Astrocyte of the cerebellum (primary cell): ENCODE measurements around the gene ERVH48-1.
"Not testable (repeated sequence)": the region's sequence is repeated elsewhere in the genome, so short reads cannot be mapped to it uniquely, and the experiment has no call there.

Experiments
- DNase-seq: peaks from one replicate; pipeline ENCODE4 v3.0.0-alpha.2; 2011; ENCODE audit warnings: low read depth
- H3K4me3 ChIP-seq: 2 replicates; pipeline ENCODE4 v1.5.1; 2011; ENCODE audit warnings: mild to moderate bottlenecking, low read depth, low read length, moderate library complexity
- in situ Hi-C: cut with HindIII; loops from 2 replicates; pipeline ENCODE4 v1.10.0; 2017; ENCODE audit warnings: low sequenced_read_pairs
- TF ChIP-seq, protein P1 (sequence below): IDR thresholded peaks from 2 replicates; pipeline ENCODE4 v1.5.1; 2012; ENCODE audit warnings: low read length, low read depth, moderate library complexity, mild to moderate bottlenecking; ENCODE audit errors: missing control alignments

The ERVH48-1 gene

DNA sequence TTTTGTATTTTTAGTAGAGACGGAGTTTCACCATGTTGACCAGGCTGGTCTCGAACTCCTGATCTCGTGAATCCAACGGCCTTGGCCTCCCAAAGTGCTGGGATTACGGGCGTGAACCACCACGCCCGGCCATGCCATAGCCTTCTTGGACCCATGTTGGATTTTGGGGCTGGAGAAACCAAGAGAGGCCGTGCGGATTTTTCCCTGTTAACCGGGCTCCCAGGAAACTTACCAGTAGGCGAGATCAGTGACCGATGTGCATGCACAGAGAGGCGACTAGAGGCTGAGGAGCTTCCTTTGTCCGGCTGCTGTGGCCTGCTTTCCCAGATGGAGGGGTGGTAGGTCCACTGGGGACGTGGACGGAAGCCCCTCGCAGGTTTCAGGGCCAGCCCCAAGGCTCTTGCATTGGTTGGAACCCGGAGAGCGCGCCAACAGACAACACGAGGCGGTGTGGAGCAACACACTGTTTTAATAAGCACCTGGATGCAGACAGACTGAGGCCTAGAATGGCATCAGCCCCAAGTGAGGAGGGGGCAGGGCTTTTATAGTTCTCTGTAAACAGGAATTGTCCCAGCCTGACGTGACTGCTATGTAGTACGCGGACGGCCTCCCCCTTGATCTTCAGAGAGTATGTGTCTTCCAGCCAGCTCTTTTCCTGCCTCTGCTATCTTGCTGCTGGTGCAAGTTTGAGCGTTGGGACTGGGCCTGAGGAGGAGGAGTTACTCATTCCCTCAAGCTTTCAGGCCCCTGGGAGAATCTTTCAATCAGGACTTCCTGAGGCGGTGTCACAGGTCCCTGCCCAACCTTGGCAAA is at the start of gene ERVH48-1:
TSS of gene ERVH48-1 (minus strand) at position 517 of the 813 bp plus-strand sequence. CDS start 6,624 bp downstream, outside the sequence.
- in situ Hi-C loops, result no loop called here
- no peak for DNase-seq

DNA sequence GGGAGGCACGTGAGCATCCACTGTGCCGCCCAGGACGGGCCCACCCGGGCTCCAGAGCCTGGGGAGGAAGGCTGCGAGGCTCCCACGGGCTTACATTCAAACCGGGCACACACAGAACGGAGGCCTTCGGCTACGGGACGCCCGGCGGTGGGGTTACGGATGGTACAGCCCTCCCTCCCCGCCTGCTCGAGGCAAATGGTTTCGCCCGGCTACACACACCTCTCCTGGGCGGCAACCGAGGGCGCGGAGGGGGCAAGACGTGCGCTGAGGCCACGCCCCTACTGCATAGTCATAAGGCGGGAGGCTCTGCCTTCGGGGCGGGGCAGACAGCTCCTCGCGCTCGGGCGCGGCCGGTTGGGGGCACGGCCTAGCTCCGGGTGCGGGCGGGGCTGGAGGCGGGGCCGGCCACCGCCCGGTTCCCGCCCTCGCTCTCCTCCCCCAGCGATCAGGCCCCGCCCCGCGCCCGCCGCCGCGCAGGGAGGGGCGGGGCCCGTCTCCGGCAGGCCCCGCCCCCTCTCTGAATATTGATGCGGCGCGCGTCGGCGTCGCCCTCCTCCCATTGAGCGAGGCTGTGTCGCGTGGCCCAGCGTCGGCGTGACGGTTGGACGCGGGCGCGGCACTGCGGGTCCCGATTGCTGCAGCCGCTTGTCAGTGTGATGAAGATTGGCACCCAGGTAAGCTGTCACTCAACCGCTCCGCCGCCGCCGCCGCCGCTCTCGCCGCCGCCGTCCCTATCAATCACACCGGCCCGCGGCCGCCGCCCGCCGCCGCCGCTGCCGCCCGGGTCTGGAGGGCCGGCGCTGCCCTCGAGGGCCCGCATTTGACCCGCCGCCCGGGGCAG is 48.8 kb upstream of the ERVH48-1 start, which contains the start of gene PKNOX1:
TSS of gene PKNOX1 (plus strand) at position 572 of the 841 bp plus-strand sequence. CDS start 29,820 bp downstream, outside the sequence.
- H3K4me3 ChIP-seq, result peak within 1 kb of the TSS; percentile 84
- in situ Hi-C loops, result no loop called here
- TF ChIP-seq, protein P1, sequence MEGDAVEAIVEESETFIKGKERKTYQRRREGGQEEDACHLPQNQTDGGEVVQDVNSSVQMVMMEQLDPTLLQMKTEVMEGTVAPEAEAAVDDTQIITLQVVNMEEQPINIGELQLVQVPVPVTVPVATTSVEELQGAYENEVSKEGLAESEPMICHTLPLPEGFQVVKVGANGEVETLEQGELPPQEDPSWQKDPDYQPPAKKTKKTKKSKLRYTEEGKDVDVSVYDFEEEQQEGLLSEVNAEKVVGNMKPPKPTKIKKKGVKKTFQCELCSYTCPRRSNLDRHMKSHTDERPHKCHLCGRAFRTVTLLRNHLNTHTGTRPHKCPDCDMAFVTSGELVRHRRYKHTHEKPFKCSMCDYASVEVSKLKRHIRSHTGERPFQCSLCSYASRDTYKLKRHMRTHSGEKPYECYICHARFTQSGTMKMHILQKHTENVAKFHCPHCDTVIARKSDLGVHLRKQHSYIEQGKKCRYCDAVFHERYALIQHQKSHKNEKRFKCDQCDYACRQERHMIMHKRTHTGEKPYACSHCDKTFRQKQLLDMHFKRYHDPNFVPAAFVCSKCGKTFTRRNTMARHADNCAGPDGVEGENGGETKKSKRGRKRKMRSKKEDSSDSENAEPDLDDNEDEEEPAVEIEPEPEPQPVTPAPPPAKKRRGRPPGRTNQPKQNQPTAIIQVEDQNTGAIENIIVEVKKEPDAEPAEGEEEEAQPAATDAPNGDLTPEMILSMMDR, result no peak
- DNase-seq, result peak; percentile 95

More for the DNA sequence above, at the start of gene ERVH48-1:
- TF ChIP-seq, protein P1, result no peak
- H3K4me3 ChIP-seq, result no peak within 1 kb of the TSS

DNA sequence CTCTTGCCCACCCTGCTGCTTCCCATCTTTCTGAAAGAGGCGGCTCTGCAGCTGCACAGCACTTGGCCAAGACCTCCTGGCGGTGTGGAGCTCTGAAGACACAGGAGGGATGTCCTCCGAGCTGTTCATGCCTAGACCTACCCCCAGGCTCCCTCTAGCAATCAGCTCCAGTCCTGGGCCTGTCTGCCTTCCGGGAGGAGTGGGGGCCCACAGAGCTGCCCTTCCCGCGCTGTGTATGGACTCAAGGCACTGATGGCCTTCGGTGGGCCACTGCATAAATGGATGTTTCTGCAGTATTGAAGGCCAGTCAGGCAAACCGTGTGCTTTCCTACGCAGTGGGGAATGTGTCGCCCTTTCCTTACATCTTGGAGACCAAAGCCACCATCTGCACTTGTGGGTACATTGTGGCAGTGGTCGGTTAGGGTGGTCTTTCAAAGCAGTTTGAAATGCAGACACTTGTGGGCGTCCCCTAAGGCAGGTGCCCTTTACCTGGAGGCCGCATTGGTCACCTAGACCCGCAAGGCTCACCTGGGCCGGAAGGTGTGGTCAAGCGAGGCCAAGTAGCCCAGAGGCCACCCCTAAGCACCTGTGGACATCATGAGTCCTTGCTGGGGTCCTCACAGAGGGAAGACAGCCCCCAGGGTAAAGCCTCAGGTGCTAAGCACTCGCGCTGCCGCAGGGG is 48.0 kb upstream of the ERVH48-1 start:
- TF ChIP-seq, protein P1, result no peak
- DNase-seq, result no peak
- peak overlapping the region; percentile 57 for H3K4me3 ChIP-seq
- in situ Hi-C loops, result no loop called here

DNA sequence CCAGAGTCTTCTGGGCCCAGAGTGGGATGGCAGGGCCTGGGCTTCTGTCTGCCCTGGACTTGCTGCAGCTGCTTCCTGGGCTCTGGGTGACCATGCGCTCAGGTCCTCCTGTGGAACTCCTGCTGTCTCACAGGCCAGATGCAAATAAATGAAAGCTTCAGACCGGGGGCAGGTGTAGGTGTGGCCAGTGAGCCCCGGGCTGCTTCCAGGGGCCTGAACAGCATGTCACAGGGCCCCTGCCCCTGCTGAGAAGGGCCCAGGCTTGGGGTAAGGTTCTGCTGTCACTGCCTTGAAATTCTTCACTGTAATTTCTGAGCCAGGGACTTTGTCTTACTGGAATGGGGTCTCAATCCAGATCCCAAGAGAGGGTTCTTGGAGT is 46.5 kb upstream of the ERVH48-1 start:
- TF ChIP-seq, protein P1, result no peak

DNA sequence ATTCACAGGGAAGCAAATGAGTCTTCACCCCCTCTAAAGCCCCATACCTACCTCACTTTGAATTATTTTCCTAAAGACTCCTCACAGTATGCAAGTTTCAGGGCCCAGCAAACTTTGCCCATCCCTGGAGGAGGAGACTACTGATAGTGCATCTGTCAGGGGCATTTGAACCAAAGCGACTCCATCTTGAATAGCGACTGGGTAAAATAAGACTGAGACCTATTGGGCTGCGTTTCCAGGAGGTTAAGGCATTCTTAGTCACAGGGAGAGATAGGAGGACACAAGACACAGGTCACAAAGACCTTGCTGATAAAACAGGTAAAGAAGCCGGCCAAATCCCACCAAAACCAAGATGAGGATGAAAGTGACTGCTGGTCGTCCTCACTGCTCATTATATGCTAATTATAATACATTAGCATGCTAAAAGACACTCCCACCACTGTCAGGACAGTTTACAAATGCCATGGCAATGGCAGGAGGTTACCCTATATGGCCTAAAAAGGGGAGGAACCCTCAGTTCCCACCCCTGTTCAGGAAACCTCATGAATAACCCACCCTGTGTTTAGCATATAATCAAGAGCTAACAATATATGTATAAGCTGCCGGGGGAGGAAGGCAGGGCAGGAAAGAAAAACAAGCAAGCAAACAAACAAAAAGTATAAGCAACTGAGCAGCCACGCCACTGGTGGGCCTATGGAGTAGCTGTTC is 45.7 kb upstream of the ERVH48-1 start:
- in situ Hi-C loops, result no loop called here
- no peak overlapping the region for H3K4me3 ChIP-seq
- TF ChIP-seq, protein P1, result no peak
- no peak for DNase-seq

More for the DNA sequence above, 46.5 kb upstream of the ERVH48-1 start:
- no peak for DNase-seq
- no peak overlapping the region for H3K4me3 ChIP-seq
- in situ Hi-C loops, result no loop called here

DNA sequence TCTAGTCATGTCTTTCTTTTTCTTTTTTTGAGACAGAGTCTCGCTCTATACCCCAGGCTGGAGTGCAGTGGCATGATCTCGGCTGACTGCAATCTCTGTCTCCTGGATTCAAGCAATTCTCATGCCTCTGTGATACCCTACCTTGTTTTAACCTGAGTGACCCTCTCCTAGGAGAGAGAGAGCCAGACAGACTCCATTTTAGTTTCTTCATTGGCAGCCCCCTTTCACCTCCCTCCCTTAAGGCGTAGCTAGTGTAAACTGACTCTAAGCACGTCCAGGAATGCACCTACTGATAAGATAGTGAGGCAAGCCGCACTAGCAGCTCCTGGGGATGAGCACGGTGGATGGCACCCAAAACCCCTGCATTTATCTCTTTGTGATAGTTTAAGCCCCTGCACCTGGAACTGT is 43.8 kb upstream of the ERVH48-1 start:
- no peak overlapping the region for H3K4me3 ChIP-seq
- in situ Hi-C loops, result no loop called here
- no peak for DNase-seq
- TF ChIP-seq, protein P1, result no peak

DNA sequence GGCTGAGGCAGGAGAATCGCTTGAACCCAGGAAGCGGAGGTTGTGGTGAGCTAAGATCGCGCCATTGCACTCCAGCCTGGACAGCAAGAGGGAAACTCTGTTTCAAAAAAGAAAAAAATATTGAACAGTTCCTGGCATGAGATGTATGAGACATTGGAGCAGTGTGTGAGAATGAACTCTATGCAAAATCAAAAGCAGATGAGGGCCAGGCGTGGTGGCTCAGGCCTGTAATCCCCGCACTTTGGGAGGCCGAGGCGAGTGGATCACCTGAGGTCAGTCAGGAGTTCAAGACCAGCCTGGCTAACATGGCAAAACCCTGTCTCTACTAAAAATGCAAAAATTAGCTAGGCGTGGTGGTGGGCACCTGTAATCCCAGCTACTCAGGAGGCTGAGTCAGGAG is 42.2 kb upstream of the ERVH48-1 start:
- in situ Hi-C loops, H3K4me3 ChIP-seq, DNase-seq: not testable (repeated sequence)
